Ishikawa (cell line): Measurements from ENCODE around the gene CASQ2.

ENCODE experiments used
- CEBPB ChIP-seq: IDR thresholded peaks from 2 replicates; pipeline ENCODE4 v1.6.1; 2012
- CREB1 ChIP-seq: IDR thresholded peaks from 2 replicates; pipeline ENCODE4 v1.6.1; 2012; ENCODE audit warnings: low read depth
- EGR1 ChIP-seq: IDR thresholded peaks from 2 replicates; pipeline ENCODE4 v1.6.1; 2012
- EP300 ChIP-seq: IDR thresholded peaks from 2 replicates; pipeline ENCODE4 v1.6.1; 2012; ENCODE audit warnings: borderline replicate concordance
- FOXM1 ChIP-seq: IDR thresholded peaks from 2 replicates; pipeline ENCODE4 v1.6.1; 2012; ENCODE audit warnings: low read depth, borderline replicate concordance
- NFIC ChIP-seq: IDR thresholded peaks from 2 replicates; pipeline ENCODE4 v1.6.1; 2012
- RAD21 ChIP-seq: IDR thresholded peaks from 2 replicates; pipeline ENCODE4 v1.6.1; 2012; ENCODE audit warnings: low read depth
- TAF1 ChIP-seq: IDR thresholded peaks from 2 replicates; pipeline ENCODE4 v1.6.1; 2012; ENCODE audit warnings: low read depth, mild to moderate bottlenecking
- TCF12 ChIP-seq: IDR thresholded peaks from 2 replicates; pipeline ENCODE4 v1.6.1; 2012; ENCODE audit warnings: low read depth
- TEAD4 ChIP-seq: IDR thresholded peaks from 2 replicates; pipeline ENCODE4 v1.6.1; 2012
- USF1 ChIP-seq: IDR thresholded peaks from 2 replicates; pipeline ENCODE4 v1.6.1; 2012
- YY1 ChIP-seq: IDR thresholded peaks from 2 replicates; pipeline ENCODE4 v1.6.1; 2012; ENCODE audit warnings: low read depth
- ZBTB7A ChIP-seq: IDR thresholded peaks from 2 replicates; pipeline ENCODE4 v1.6.1; 2012; ENCODE audit warnings: low read depth
- TF ChIP-seq, protein P1 (sequence below): IDR thresholded peaks from 2 replicates; pipeline ENCODE4 v1.6.1; 2012; ENCODE audit warnings: low read depth, mild to moderate bottlenecking
- TF ChIP-seq, protein P2 (sequence below): IDR thresholded peaks from 2 replicates; pipeline ENCODE4 v1.6.1; 2012

Gene CASQ2

DNA sequence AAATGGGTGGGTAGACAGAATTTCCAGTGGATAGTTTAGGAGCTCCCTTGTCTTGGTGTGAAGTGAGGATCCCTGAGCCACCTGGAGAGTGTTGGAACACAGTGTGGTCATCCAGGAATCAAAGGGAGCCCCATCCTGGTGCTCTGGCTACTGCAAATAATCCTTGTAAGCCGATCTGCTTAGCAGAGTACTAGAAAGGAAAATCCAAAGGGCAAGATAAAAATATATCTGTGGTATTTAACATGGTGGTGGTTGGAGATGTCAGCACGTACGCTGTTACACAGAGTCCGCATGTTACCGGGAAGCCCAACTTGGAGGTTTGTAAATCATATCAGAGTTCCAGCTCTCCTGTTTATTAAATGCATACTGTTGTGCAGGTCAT lies 87.8 kb downstream of the CASQ2 start:
- TF ChIP-seq, protein P1, sequence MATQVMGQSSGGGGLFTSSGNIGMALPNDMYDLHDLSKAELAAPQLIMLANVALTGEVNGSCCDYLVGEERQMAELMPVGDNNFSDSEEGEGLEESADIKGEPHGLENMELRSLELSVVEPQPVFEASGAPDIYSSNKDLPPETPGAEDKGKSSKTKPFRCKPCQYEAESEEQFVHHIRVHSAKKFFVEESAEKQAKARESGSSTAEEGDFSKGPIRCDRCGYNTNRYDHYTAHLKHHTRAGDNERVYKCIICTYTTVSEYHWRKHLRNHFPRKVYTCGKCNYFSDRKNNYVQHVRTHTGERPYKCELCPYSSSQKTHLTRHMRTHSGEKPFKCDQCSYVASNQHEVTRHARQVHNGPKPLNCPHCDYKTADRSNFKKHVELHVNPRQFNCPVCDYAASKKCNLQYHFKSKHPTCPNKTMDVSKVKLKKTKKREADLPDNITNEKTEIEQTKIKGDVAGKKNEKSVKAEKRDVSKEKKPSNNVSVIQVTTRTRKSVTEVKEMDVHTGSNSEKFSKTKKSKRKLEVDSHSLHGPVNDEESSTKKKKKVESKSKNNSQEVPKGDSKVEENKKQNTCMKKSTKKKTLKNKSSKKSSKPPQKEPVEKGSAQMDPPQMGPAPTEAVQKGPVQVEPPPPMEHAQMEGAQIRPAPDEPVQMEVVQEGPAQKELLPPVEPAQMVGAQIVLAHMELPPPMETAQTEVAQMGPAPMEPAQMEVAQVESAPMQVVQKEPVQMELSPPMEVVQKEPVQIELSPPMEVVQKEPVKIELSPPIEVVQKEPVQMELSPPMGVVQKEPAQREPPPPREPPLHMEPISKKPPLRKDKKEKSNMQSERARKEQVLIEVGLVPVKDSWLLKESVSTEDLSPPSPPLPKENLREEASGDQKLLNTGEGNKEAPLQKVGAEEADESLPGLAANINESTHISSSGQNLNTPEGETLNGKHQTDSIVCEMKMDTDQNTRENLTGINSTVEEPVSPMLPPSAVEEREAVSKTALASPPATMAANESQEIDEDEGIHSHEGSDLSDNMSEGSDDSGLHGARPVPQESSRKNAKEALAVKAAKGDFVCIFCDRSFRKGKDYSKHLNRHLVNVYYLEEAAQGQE, result no peak
- TF ChIP-seq NFIC (no peak), FOXM1 (no peak), TCF12 (no peak), CREB1 (no peak), USF1 (no peak), TEAD4 (no peak), EP300 (no peak), TAF1 (no peak), YY1 (no peak), RAD21 (no peak), CEBPB (no peak), ZBTB7A (no peak)
- TF ChIP-seq, protein P2, sequence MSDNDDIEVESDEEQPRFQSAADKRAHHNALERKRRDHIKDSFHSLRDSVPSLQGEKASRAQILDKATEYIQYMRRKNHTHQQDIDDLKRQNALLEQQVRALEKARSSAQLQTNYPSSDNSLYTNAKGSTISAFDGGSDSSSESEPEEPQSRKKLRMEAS, result no peak

- TF ChIP-seq EGR1 (no peak), NFIC (no peak), ZBTB7A (no peak), CEBPB (no peak), EP300 (no peak), FOXM1 (no peak), USF1 (no peak), TAF1 (no peak), TEAD4 (no peak), YY1 (no peak), CREB1 (no peak), RAD21 (no peak), TCF12 (no peak)
- TF ChIP-seq, protein P1, result no peak
- TF ChIP-seq, protein P2, result no peak
Measured at GRCh38 chr1:115679141-115679611, 89.3 kb downstream of the CASQ2 start.

- TF ChIP-seq ZBTB7A, result no peak
- no peak for TF ChIP-seq EGR1
- no peak for TF ChIP-seq FOXM1
- TF ChIP-seq TAF1, result no peak
- no peak for TF ChIP-seq CREB1
- no peak for TF ChIP-seq USF1
- TF ChIP-seq, protein P2, result no peak
- TF ChIP-seq TEAD4, result no peak
- no peak for TF ChIP-seq CEBPB
- TF ChIP-seq TCF12, result no peak
- no peak for TF ChIP-seq NFIC
- TF ChIP-seq RAD21, result no peak
- TF ChIP-seq, protein P1, result no peak
- TF ChIP-seq YY1, result no peak
- TF ChIP-seq EP300, result no peak
Measured at GRCh38 chr1:115678141-115678540, 90.4 kb downstream of the CASQ2 start.

DNA sequence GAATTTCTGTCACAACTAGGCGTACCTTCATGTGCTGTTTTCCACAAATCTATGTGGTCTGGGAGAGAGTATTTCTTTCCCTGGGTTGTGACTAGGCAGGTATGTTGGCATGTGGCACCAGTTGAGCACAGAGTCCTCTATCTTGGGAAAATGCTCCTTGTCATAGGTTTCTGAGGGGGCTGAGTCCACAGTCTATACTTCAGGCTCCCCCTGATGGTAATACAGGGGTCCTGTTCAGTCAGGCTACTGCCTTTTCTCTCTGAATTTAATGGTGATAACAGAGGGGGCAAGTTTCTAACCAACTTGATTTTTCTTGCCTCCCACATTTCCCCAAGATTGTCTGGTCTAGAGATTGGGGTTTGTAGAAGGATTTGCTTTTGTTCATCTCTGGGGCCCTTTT lies 90.9 kb downstream of the CASQ2 start:
- TF ChIP-seq CREB1 (no peak), NFIC (no peak), ZBTB7A (no peak), TAF1 (no peak), USF1 (no peak), YY1 (no peak), TCF12 (no peak), EP300 (no peak), CEBPB (no peak), EGR1 (no peak), TEAD4 (no peak)
- TF ChIP-seq, protein P2, result no peak
